ENCODE data around the gene P3R3URF. TPM values are rescaled to one million over a fixed set of nuclear protein-coding genes. Genes with fewer than 3 reads are reported as not detected.
A peak's percentile ranks its signal among the peaks of the same experiment; 100 is the strongest.

P3R3URF gene
- total and polyA plus RNA-seq, 10 donors: not detected

GRCh38 chr1:46215504-46215903 lies 39.2 kb upstream of the P3R3URF start:
- intact Hi-C loops (cut with DNase I; ENCODE audit: low total_unique reads): no loop called here
- Histone ChIP-seq H3K27me3 (replicated peaks in 1 of 7) (no peaks in the 10 kb centered on the region), H3K27ac (no peak overlapping the region), H3K4me3 (no peak overlapping the region), H3K36me3 (no peaks in the 10 kb centered on the region), H3K4me1 (no peaks in the 10 kb centered on the region), H3K9me3 (no peaks in the 10 kb centered on the region)
- no peak for DNase-seq
- no peak for TF ChIP-seq CTCF (IDR thresholded peaks at IDR 0.05 in 8 of 11, conservative IDR thresholded peaks at IDR 0.05 in 3 of 11)
- no peak for TF ChIP-seq POLR2A (IDR thresholded peaks at IDR 0.05)
- TF ChIP-seq POLR2AphosphoS5 (IDR thresholded peaks at IDR 0.05): no peak

- WGBS, 5 donors: 80 to 96% (median 84%) methylated on average over 2 of the region's 2 CpGs
- intact Hi-C loops (cut with DNase I; ENCODE audit: low total_unique reads): no loop called here
- Histone ChIP-seq H3K27ac (no peak overlapping the region), H3K36me3 (no peaks in the 10 kb centered on the region), H3K9me3 (no peaks in the 10 kb centered on the region), H3K4me1 (peaks cover 0 to 9% (median 0%) of the 10 kb centered on the region in 6 donors), H3K4me3 (no peak overlapping the region), H3K27me3 (replicated peaks in 1 of 7) (no peaks in the 10 kb centered on the region)
- DNase-seq: no peak
- TF ChIP-seq POLR2A (IDR thresholded peaks at IDR 0.05) (no peak), POLR2AphosphoS5 (IDR thresholded peaks at IDR 0.05) (no peak), CTCF (IDR thresholded peaks at IDR 0.05 in 8 of 11, conservative IDR thresholded peaks at IDR 0.05 in 3 of 11) (no peak)
Measured at GRCh38 chr1:46211051-46211450, 34.8 kb upstream of the P3R3URF start.

GRCh38 chr1:46210561-46210960 lies 34.3 kb upstream of the P3R3URF start:
- WGBS, 5 donors: 88 to 95% (median 93%) methylated on average over 3 of the region's 3 CpGs
- no peak for TF ChIP-seq POLR2A (IDR thresholded peaks at IDR 0.05)
- no peak for TF ChIP-seq POLR2AphosphoS5 (IDR thresholded peaks at IDR 0.05)
- no peak for TF ChIP-seq CTCF (IDR thresholded peaks at IDR 0.05 in 8 of 11, conservative IDR thresholded peaks at IDR 0.05 in 3 of 11)
- Histone ChIP-seq H3K9me3 (no peaks in the 10 kb centered on the region), H3K4me3 (no peak overlapping the region), H3K27me3 (replicated peaks in 1 of 7) (no peaks in the 10 kb centered on the region), H3K27ac (no peak overlapping the region), H3K4me1 (peaks cover 0 to 14% (median under 1%) of the 10 kb centered on the region in 6 donors), H3K36me3 (no peaks in the 10 kb centered on the region)
- no peak for DNase-seq
- intact Hi-C loops (cut with DNase I; ENCODE audit: low total_unique reads): no loop called here

- TF ChIP-seq POLR2A (IDR thresholded peaks at IDR 0.05): no peak
- TF ChIP-seq CTCF (IDR thresholded peaks at IDR 0.05 in 8 of 11, conservative IDR thresholded peaks at IDR 0.05 in 3 of 11): no peak
- TF ChIP-seq POLR2AphosphoS5 (IDR thresholded peaks at IDR 0.05): no peak
- Histone ChIP-seq H3K4me3 (no peak overlapping the region), H3K4me1 (peaks cover 4 to 48% (median 22%) of the 10 kb centered on the region in 6 donors), H3K9me3 (no peaks in the 10 kb centered on the region), H3K27me3 (replicated peaks in 1 of 7) (peaks cover 0 to 8% (median 0%) of the 10 kb centered on the region in 7 donors), H3K27ac (peak overlapping the region in 2 of 8 donors; percentile 28 to 33), H3K36me3 (no peaks in the 10 kb centered on the region)
- intact Hi-C loops (cut with DNase I; ENCODE audit: low total_unique reads): no loop called here
- 88 to 92% (median 90%) methylated on average over 2 of the region's 2 CpGs for WGBS, 5 donors
- no peak for DNase-seq
Measured at GRCh38 chr1:46206399-46206798, 30.1 kb upstream of the P3R3URF start.
